Skin epidermis (tissue), 12 donors: ENCODE measurements around the gene DOCK1.

Experiments
- H3K27ac ChIP-seq, 21 experiments: fragments of 200-600 bp; sonication (generic) in 11 of 21; one replicate each; pipeline ENCODE4 v1.5.0; 2020; ENCODE audit warnings: mild to moderate bottlenecking in 3 of 21, inconsistent platforms in 2 of 21, moderate library complexity in 2 of 21
- H3K4me3 ChIP-seq, 7 experiments: fragments of 200-600 bp; sonication (generic) in 2 of 7; one replicate each; pipeline ENCODE4 v1.5.0; 2020; ENCODE audit warnings: inconsistent platforms in 2 of 7, mild to moderate bottlenecking in 2 of 7, moderate library complexity in 1 of 7

The DOCK1 gene

DNA sequence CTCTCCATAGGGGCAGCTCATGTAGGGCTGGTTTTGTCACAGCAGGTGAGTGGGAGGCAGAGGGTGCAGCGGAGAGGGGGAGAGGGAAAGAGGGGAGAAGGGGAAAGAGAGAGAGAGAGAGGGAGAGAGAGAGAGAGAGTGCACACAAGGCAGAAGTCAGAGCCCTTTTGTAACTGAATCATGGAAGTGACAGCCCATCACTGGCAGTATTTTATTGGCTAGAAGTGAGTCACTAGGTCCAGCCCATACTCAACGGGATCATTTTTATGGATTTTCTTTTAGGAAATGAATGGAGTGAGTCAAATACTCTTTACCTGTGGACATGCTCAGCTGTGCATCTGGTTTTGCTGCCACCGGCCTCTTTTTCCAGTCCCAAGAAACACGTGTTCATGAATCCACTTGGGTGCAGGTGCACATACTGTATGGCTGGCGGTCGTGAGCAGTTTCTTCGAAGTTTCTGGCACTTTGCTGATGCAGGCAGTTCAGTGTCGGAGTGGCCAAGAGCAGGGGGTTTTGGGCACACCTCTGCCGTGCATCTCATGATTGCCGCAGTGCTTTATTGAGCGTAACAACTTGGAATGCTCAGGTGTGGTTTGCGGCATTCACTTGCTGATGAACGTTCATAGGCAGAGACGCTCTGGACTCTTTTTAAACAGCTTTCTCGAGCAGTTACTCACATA lies 40.3 kb downstream of the DOCK1 start:
- Histone ChIP-seq H3K4me3 (no peak overlapping the region), H3K27ac (no peak overlapping the region)

DNA sequence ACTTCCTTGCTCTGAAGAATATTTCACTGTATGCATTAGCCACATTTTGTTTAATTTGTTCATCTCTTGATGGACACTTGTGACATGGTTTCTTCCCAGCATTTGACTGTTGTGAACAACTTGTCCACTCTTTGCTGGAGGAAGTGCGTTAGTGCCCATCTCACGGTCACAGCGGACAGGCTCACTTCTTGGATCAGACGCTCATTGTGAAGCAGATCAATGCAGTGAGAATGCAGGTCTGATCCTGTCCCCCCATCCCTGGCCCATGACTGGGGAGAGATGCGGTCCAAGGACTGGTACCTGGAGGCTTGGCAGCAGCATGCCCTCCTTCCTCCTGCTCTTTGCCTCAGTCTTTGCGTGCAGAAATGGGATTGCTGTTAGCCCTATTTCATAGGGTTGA lies 41.5 kb downstream of the DOCK1 start:
- no peak overlapping the region for H3K27ac ChIP-seq
- H3K4me3 ChIP-seq, result no peak overlapping the region

DNA sequence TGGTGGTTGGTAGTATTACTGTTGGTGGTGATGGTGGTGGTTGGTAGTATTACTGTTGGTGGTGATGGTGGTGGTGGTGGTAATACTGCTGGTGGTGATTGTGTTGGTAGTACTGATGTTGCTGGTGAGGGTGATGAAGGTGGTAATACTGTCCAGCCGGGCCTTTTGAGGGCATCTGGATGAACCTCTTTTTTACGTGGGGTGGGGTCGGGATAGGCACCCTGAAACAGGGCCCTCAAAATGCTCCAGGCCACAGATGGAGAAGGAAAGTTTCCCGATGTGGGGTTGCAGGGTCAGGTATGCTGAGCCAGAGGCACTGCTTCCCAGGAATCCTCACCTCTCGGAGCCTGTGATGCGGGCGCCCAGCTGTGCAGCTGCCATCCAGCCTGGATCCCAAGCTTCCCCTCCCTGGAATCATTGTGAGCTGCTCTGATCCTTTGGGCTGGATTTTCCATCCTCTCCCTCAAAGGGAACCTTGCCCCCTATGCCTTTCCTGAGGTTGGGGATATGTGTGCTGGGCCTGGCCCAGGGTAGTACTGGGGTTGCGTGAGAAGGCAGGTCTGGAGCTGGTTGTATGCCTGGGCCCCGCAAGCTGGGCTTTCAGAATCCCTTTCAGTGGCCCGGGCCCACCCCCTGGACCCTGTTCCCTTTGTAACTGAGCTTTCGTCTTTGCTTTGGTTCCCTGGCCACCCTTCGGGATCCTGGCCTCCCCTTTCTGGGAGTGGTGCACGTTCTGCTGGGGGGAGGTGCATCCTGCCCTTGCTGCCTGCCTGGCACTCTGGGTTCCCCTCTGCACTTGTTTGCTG lies 43.3 kb downstream of the DOCK1 start:
- Histone ChIP-seq H3K27ac (no peak overlapping the region), H3K4me3 (no peak overlapping the region)

DNA sequence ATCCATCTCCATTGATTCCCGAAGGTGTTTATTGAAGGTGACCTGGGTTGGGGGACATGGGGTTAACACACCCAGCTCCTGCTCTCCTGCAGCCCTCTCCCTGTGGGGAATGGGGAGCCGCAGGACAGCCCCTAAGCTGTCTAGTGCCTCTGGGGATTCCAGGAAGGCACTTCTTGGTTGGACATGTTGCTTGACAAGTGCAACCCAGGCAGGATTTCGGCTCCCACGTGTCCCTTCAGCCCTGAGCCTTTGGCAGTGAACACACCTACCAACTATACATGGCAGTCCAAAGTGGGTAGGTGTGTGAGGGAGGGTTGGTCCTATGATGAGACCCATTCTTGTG lies 43.9 kb downstream of the DOCK1 start:
- H3K27ac ChIP-seq, result no peak overlapping the region

DNA sequence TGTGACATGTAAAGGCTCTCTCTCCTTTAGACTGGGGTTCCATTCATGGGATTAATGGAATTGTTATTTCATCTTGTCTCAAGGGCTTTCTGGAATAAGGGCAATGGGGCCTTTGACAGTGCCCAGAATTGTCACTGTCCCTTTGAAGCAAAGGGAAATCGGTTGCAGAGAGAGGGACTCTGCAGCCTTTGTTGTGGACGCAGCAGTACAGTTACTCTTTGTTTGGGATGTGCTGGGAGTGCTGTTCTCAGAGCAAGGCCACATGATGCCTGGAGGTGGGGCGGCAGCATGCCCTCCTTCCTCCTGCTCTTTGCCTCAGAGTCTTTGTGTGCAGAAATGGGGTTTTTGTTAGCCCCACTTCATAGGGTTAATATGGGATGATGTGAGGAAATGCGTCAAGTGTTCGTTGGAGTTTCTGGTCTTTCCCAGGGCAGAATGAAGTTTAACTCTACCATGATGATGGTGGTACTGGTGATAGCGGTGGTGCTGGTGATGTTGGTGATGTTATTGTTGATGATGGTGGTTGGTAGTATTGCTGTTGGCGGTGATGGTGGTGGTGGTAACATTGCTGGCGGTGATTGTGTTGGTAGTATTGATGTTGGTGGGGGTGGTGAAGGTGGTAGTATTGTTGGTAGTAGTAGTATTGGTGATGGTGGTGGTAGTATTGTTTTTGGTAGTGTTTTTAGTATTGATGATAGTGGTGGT lies 45.3 kb downstream of the DOCK1 start:
- H3K27ac ChIP-seq, result no peak overlapping the region
- H3K4me3 ChIP-seq, result no peak overlapping the region

More for the DNA sequence above, 43.9 kb downstream of the DOCK1 start:
- H3K4me3 ChIP-seq, result no peak overlapping the region

DNA sequence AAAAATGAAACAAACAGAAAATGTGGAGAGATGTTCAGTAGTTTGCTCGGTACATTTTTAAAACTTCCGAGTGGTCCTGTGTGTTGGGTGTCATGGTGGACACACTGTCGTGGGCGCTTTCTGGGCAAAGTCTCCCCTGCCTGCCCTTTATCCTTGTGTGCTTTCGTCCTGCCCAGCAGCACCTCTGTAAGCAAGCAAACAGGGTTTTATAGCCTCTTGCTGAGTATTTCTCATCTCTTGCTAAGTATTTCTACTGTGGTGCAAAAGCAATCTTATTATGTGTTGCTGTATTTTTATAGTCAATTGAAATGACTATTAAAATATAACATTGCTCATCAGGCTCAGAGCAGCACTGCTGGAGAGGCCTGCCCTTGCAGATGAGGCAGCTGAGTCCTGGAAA lies 48.7 kb downstream of the DOCK1 start:
- no peak overlapping the region for H3K4me3 ChIP-seq
- H3K27ac ChIP-seq, result no peak overlapping the region

DNA sequence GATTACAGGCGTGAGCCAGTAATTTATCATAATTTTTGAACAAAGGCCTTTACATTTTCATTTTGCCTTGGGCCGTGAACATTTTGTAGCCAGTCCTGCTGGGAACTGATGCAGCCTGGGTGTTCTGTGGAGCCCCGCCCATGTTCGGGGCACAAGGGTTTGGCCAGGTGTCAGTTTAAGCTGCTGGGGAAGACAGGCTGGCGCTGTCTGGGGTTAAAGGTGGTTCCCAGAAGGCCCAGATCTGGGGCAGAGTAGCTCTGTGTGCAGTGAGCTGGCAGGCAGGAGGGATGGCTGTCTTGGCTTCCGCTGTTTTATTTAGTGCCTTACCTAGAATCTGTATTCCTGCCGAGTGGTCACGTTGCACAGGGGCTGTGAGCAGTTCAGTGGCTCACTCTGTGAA lies 50.2 kb downstream of the DOCK1 start:
- Histone ChIP-seq H3K4me3 (no peak overlapping the region), H3K27ac (peak overlapping the region in 4 of 21 experiments; percentile 1 to 37 (median 22))

DNA sequence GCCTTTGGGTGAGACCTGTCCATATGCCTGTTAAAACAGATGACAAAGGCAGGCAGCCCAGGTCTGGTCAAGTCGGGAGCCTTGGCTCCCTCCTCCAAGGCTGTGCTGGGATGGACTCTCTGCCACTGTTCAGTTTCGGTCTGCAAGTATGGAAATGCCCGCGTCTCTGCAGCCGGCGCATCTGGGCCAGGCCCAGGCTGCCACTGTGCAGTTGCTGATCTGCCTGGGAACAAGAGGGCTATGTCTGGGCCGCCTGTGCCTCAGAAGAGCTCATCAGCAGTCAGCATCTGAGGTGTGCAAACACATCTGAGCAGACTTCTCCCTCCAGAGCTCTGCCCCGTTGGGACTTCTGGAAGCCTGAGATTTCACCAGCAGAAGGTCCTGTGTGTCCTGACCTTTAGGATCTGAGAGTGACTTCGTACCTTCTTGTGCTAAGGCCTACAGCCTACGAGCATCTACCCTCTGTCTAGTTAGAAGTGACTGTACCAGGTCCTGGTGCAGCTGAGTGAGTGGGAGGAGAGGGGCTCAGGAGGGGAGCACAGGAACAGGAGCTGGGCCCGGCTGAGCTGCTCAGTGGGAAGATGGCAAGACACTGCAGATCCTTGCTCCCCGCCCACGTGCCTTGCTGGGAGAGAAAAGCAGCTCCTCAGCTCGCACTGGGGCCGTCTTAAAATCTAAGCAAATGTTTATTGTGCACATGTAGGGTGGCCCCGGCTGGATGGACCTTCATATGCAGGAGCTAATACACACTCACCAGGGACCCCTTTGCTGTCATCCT lies 50.9 kb downstream of the DOCK1 start:
- H3K27ac ChIP-seq, result peak overlapping the region in 3 of 21 experiments; percentile 1 to 46 (median 29)
- no peak overlapping the region for H3K4me3 ChIP-seq

DNA sequence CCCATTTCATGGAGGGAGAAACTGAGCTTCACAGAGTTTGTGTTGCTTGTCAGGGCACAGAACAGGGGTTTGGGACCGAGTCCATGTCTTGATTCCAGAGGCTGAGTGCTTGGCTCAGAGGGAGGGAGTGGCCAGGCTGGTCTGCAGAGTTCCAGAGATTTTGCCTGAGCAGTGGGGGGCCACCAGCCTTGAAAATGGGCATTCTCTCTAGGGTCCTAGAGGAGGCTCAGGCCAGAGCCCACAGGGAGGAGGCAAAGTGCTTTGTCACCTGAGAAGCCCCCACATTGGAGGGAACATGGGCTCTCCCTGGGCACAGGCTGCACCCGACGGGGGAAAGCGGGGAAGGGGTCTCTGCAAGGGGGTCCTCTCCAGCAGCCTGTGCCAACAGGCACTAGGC lies 51.5 kb downstream of the DOCK1 start:
- Histone ChIP-seq H3K27ac (no peak overlapping the region), H3K4me3 (no peak overlapping the region)

DNA sequence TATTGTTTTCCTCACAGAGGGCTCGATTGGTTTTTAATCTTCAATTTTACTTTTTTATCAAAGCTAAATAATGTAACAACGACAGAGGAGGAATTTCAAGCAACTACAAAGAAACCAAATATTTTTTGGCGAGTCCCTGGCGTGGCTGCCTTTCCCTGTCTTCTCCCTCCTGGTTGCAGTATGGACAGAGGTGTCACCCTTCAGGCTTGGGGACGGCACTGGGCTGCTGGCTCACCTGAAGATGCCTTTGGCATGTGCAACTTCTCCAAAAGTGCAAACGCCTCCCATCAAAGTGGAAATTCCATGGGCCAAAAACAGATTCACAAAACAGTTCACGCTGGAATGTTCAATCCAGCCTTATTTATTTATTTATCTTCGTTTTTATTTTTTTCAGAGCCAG lies 51.9 kb downstream of the DOCK1 start:
- no peak overlapping the region for H3K27ac ChIP-seq

DNA sequence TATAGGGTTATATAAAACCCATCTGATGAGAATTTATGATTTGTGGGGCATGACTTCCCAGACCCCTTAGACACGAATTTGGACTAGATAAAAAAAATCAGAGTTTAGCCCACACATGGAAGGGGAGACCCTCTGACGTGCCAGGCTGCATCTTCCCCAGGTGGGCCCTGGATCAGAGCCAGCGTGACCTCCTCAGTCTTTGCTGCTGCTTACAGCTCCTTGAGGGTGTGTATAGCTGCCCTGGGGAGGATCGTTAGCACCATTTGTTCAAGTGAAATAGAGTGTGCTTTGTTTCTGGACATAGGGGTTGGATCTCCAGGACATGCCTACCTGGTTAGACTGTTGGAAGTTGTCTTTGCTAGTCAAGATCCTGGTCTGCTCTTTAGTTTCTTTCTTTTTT lies 54.2 kb downstream of the DOCK1 start:
- Histone ChIP-seq H3K27ac (no peak overlapping the region), H3K4me3 (no peak overlapping the region)

More for the DNA sequence above, 51.9 kb downstream of the DOCK1 start:
- no peak overlapping the region for H3K4me3 ChIP-seq

DNA sequence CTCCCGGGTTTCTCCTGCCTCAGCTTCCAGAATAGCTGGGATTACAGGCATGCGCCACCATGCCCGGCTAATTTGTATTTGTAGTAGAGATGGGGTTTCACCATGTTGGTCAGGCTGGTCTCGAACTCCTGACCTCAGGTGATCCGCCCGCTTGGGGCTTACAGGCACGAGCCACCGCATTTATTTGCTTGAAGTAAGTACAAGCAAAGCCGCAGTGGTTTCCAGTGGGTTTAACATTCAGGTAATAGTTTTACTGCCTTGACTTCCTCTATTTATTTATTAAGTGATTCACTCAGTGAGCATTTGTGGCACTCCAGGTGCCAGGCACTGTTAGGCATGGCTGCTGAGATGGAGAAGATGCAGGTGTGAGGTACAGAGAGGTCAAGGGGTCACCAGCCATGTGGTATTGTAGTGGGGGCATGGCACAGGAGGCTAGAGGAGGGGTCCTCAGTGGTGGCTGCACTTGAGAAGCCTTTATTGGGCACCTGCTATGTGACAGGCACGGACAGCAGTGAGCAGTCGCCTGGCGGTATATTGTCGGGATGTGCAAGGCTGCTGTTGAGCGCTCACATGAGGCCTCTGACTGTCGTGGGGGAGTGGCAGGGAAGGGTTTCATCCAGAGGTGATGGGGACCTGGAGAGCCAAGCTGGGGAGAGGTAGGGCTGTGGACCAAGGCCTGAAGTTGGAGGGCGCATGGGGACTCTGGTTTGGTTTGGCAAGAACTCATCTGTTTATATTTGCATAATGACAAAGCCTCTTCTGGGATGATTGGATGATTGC lies 54.9 kb downstream of the DOCK1 start:
- Histone ChIP-seq H3K4me3 (no peak overlapping the region), H3K27ac (no peak overlapping the region)

DNA sequence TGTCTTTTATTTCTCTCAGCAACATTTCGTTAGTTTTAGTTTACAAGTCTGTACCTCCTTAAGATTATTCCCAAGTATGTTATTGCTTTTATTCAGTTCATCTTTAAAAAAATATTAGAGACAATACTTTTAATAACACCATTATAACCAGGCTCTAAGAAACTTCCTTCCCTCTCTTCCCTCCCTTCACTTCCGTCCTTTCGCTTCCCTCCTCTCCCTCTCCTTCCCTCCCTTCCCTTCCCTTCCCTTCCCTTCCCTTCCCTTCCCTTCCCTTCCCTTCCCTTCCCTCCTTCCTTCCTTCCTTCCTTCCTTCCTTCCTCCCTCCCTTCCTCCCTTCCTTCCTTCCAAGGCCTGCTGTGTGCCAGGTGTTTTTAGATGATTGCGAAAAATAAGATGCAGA lies 58.1 kb downstream of the DOCK1 start:
- no peak overlapping the region for H3K4me3 ChIP-seq
- no peak overlapping the region for H3K27ac ChIP-seq

DNA sequence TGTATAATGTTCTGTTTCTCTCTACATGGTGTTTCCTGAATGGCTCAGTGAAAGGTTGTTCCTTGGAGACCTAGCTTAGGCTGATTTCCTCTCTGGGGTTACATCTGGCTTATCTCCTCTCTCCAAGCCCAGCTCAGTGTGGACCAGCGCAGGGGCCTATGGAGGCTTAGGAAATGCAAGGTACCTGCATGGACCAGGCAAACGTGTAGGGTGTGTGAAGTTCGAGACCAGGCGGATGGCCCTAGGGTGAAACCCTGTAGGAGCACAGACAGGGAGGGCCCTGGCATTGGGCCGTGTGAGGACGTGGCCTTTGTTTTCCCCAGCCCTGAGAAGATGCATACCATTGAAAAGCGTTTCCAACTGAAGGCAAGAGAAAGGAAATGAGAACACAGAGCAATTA lies 59.0 kb downstream of the DOCK1 start:
- H3K27ac ChIP-seq, result no peak overlapping the region

DNA sequence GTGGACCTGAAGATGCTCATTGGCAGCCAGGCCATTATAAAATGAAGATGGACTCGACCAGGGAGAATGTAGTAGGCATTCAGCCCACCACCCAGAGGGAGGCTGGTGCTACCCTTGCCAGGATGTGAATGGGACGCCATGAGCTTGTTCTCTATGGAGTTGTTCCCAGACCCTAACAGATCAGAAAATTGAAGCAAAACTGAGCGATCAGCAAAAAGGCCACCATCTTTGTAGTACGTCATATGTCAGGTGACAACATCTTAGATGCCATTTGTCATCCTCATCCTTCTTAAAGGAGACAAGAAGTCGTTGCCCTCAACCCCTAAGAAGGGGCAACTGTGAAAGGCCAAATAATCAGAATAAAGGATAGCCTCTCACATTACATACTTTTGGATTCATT lies 61.7 kb downstream of the DOCK1 start:
- no peak overlapping the region for H3K27ac ChIP-seq
- no peak overlapping the region for H3K4me3 ChIP-seq

More for the DNA sequence above, 59.0 kb downstream of the DOCK1 start:
- H3K4me3 ChIP-seq, result no peak overlapping the region

DNA sequence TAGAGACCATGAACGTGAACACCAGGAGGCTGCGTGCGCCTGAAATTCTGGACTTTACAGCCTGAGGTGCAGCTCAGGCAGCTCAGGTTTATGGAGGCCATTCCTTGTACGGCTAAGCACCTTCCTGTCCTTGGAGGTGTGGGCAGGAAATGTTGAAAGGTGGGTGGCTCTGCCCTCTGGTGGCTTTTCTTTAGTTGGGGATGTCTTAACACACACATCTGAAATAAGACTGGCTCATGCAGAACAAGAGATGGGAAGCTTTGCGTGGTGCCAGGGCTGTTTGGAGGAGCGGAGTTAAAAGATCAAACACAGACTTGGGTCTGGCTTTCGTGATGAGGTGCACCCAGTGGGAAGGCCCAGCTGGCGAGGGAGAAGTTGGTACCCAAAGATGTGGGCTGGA lies 64.1 kb downstream of the DOCK1 start:
- no peak overlapping the region for H3K27ac ChIP-seq

DNA sequence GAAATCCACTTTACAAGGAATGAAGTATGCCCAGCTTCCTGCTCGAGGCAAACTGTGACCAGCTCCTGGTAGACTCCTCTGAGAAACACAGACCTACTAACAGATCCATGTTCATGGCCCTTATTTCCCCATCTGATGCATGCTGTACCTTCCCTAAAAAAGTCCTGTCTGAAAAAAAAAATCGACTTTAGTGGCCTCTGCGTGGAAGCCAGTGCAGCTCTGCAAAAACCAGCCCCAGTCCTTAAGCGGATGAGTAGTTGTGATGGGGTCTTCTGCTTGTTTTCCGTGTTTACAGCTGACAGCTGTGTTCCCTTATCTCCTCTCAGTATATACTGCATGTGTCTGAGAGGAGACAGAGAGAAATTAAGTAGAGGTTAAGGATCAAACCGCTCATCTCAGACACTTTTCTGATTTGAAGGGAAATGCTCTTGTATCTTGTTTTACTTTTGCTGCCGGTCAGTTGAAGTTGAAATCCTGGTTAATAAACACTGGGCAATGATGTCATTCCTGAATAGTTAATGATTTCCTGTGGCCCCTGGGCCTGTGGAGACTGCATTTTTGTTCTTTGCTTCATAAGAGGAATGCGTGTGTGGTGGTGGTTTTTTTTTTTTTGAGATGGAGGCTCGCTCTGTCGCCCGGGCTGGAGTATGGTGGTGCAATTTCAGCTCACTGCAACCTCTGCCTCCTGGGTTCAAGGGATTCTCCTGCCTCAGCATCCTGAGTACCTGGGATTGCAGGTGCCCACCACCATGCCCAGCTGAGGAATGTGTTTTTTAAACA lies 67.6 kb downstream of the DOCK1 start:
- H3K4me3 ChIP-seq, result no peak overlapping the region
- H3K27ac ChIP-seq, result peak overlapping the region in 1 of 21 experiments; percentile 46

More for the DNA sequence above, 64.1 kb downstream of the DOCK1 start:
- no peak overlapping the region for H3K4me3 ChIP-seq

DNA sequence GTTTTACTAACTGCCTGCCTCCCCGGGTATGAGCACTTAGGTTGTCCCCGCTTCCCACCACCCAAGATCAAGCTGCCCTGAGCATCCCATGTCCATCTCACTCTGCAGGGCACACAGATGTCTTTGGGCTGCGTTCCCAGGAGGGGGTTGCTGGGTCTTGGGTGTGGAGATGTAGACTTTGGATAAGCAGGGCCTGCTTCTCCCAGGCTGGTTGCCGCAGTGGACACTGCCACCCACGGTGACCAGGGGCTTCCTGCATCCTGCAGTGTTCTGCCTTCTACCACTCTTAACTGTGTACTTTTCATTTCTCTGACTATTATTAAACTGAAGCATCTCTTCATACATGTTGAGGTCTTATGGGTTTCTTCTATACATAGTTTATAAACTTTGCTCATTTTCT lies 70.0 kb downstream of the DOCK1 start:
- H3K27ac ChIP-seq, result no peak overlapping the region
- no peak overlapping the region for H3K4me3 ChIP-seq

DNA sequence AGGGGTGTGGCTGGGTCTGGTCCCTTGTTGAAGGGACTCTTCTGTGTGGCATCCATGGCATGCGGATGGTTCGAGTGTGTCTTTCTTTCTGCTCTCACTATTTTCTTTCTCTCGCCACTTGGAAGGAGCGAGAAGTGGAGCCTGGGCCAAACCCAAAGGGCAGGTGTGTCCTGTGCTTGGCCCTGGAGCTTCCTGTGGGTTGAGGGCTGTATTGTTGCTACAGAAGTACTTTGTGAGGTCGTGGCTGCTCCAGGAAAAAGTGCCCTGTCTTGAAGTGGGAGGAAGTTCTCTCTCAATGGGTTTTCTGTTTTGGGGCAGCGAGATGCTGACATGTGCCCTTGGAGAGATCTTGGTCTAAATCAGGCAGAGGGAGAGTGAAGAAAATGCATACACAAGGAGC lies 72.0 kb downstream of the DOCK1 start:
- H3K27ac ChIP-seq, result no peak overlapping the region
- no peak overlapping the region for H3K4me3 ChIP-seq
